Kidney (tissue), 14 donors: ENCODE data around the gene ZFR2. TPM values are rescaled to one million over a fixed set of nuclear protein-coding genes. Genes with fewer than 3 reads are reported as not detected.

Source experiments
- DNase-seq, 5 donors: peaks; one replicate each; pipeline ENCODE4 v3.0.0-alpha.2; 2013 to 2020
- FAIRE-seq: peaks from 2 replicates; lab custom pipeline; 2012; peaks lifted over from hg19 to GRCh38; lab: Jason Lieb, UNC
- H3K27ac ChIP-seq, 2 donors: one replicate each; pipeline ENCODE4 v1.7.0; 2013; ENCODE audit warnings: low read depth in 2 of 2, low read length in 2 of 2, inconsistent platforms in 1 of 2
- H3K27me3 ChIP-seq: one replicate; pipeline ENCODE4 v1.7.1; 2013; ENCODE audit warnings: low read length, inconsistent platforms; ENCODE audit not compliant: control insufficient read depth, insufficient read depth
- H3K36me3 ChIP-seq, 3 donors: one replicate each; pipeline versions ENCODE4 v1.7.0 to v1.7.1; 2013; ENCODE audit warnings: low read length in 3 of 3, control low read depth in 1 of 3, inconsistent platforms in 1 of 3; ENCODE audit not compliant: insufficient read depth in 3 of 3, control insufficient read depth in 2 of 3
- H3K4me1 ChIP-seq, 3 donors: one replicate each; pipeline versions ENCODE4 v1.7.0 to v1.7.1; 2013; ENCODE audit warnings: low read length in 3 of 3, inconsistent platforms in 1 of 3, low read depth in 1 of 3; ENCODE audit not compliant: control insufficient read depth in 2 of 3, insufficient read depth in 2 of 3
- H3K4me3 ChIP-seq, 3 donors: one replicate each; pipeline versions ENCODE4 v1.7.0 to v1.8.1; 2013; ENCODE audit warnings: low read length in 3 of 3, control low read depth in 1 of 3, inconsistent platforms in 1 of 3
- H3K9ac ChIP-seq, 3 donors: one replicate each; pipeline versions ENCODE4 v1.7.0 to v1.7.1; 2013; ENCODE audit warnings: low read length in 3 of 3, control low read depth in 1 of 3, inconsistent platforms in 1 of 3
- H3K9me3 ChIP-seq, 3 donors: one replicate each; pipeline versions ENCODE4 v1.7.0 to v1.7.1; 2013; ENCODE audit warnings: low read length in 3 of 3, control low read depth in 1 of 3, inconsistent platforms in 1 of 3; ENCODE audit not compliant: control insufficient read depth in 2 of 3, insufficient read depth in 1 of 3
- CTCF ChIP-seq: IDR thresholded peaks from 3 replicates; pipeline ENCODE4 v1.5.1; 2012; ENCODE audit warnings: mild to moderate bottlenecking, moderate library complexity, borderline replicate concordance; ENCODE audit not compliant: insufficient read depth; ENCODE audit errors: extremely low read depth
- intact Hi-C: fragments of 100-400 bp; cut with DNase I; formaldehyde crosslinking; loops from one replicate; pipeline ENCODE4 v1.11.1; 2022
- polyA plus RNA-seq: library from polyadenylated mRNA; stranded (reverse); fragments of 350-450 nt; fragmentation: Illumina TruSeq; extraction: RNeasy Lipid Tissue Mini Kit (QIAGEN cat#74804); gene quantifications from one replicate; pipeline ENCODE4 v1.2.3, GENCODE V29; 2014; ENCODE audit warnings: low read depth, low replicate concordance; ENCODE audit not compliant: insufficient read depth
- total RNA-seq: library from RNA; stranded (reverse); fragmentation: NEBNext Ultra II Directional; extraction: Animal tissue kit (Norgen Biotek cat#: 25700); gene quantifications from one replicate; pipeline ENCODE4 v1.2.1, GENCODE V29; 2021
- donor health status: control.
- donor health status: control.
- donor health status: control.
- donor health status: control.
- donor health status: control.
- donor health status: DM: yes; HTN: yes; CAD: no.
- donor health status: Normal renal cell carcinoma (clear cell type).

ZFR2 gene
- total and polyA plus RNA-seq, 2 donors from 2014 or later, result 0.22 TPM; not detected in 1

- no peak overlapping the region for H3K27ac ChIP-seq
- intact Hi-C loops, result no loop called here
- no peak overlapping the region for H3K9ac ChIP-seq
- no peaks in the 10 kb centered on the region for H3K4me1 ChIP-seq
- TF ChIP-seq CTCF, result no peak
- H3K36me3 ChIP-seq, result no peaks in the 10 kb centered on the region
- peaks cover 0 to 14% (median 3%) of the 10 kb centered on the region in 3 donors for H3K9me3 ChIP-seq
- DNase-seq (no peak), FAIRE-seq (no peak)
- peaks cover 2% of the 10 kb centered on the region for H3K27me3 ChIP-seq
- H3K4me3 ChIP-seq, result no peak overlapping the region
Measured at GRCh38 chr19:3782330-3782729, 86.5 kb downstream of the ZFR2 start.

- no peaks in the 10 kb centered on the region for H3K4me1 ChIP-seq
- intact Hi-C loops, result no loop called here
- H3K27me3 ChIP-seq, result peaks cover 2% of the 10 kb centered on the region
Measured at GRCh38 chr19:3781603-3782002, 87.2 kb downstream of the ZFR2 start.

GRCh38 chr19:3780786-3781304 is 88.0 kb downstream of the ZFR2 start:
- Histone ChIP-seq H3K36me3 (no peaks in the 10 kb centered on the region), H3K9ac (no peak overlapping the region), H3K9me3 (peaks cover 0 to 14% (median 3%) of the 10 kb centered on the region in 3 donors), H3K4me3 (no peak overlapping the region), H3K27me3 (peaks cover 2% of the 10 kb centered on the region), H3K4me1 (no peaks in the 10 kb centered on the region), H3K27ac (no peak overlapping the region)
- TF ChIP-seq CTCF, result no peak
- intact Hi-C loops, result no loop called here
- FAIRE-seq (no peak), DNase-seq (no peak)

More at GRCh38 chr19:3781603-3782002, 87.2 kb downstream of the ZFR2 start:
- no peaks in the 10 kb centered on the region for H3K36me3 ChIP-seq
- DNase-seq (no peak), FAIRE-seq (no peak)
- H3K9ac ChIP-seq, result no peak overlapping the region
- peaks cover 0 to 14% (median 3%) of the 10 kb centered on the region in 3 donors for H3K9me3 ChIP-seq
- TF ChIP-seq CTCF, result no peak
- H3K27ac ChIP-seq, result no peak overlapping the region
- no peak overlapping the region for H3K4me3 ChIP-seq
